ENCODE results near the gene ABLIM2.

The ABLIM2 gene

GRCh38 chr4:8151165-8151650, 7.4 kb downstream of the ABLIM2 start:
- Histone ChIP-seq H2AFZ (ENCODE audit: low read depth, low read length, severe bottlenecking) (no peak overlapping the region), H3K27ac (ENCODE audit: low read depth, low read length) (no peak overlapping the region), H3K4me2 (ENCODE audit: low read depth, low read length, poor library complexity, severe bottlenecking) (no peak overlapping the region)

GRCh38 chr4:8150152-8151090, 8.2 kb downstream of the ABLIM2 start:
- Histone ChIP-seq H3K9me3 (ENCODE audit: insufficient read depth, low read length) (no peaks in the 10 kb centered on the region), H3K4me3 (ENCODE audit: insufficient read depth, low read length, poor library complexity, severe bottlenecking) (no peak overlapping the region), H3K9me2 (replicated peaks; ENCODE audit: insufficient read depth, low read length) (no peaks in the 10 kb centered on the region), H3K4me2 (ENCODE audit: low read depth, low read length, poor library complexity, severe bottlenecking) (no peak overlapping the region), H3K27ac (ENCODE audit: low read depth, low read length) (no peak overlapping the region), H4K20me1 (ENCODE audit: low read depth, low read length) (no peaks in the 10 kb centered on the region), H2AFZ (ENCODE audit: low read depth, low read length, severe bottlenecking) (no peak overlapping the region), H3K79me2 (ENCODE audit: insufficient read depth, low read length) (no peaks in the 10 kb centered on the region), H3K27me3 (ENCODE audit: low read length) (no peaks in the 10 kb centered on the region), H3K36me3 (ENCODE audit: low read length) (no peaks in the 10 kb centered on the region), H3F3A (ENCODE audit: insufficient read depth) (no peaks in the 10 kb centered on the region), H3K9ac (ENCODE audit: low read length) (no peak overlapping the region)
- TF ChIP-seq CTCF (IDR thresholded peaks at IDR 0.05; ENCODE audit: insufficient read depth, low read length, poor library complexity, severe bottlenecking), result no peak
- TF ChIP-seq EZH2phosphoT487 (conservative IDR thresholded peaks at IDR 0.05; ENCODE audit: low read length), result no peak

More at GRCh38 chr4:8151165-8151650, 7.4 kb downstream of the ABLIM2 start:
- Histone ChIP-seq H3K9me2 (replicated peaks; ENCODE audit: insufficient read depth, low read length) (no peaks in the 10 kb centered on the region), H3K9me3 (ENCODE audit: insufficient read depth, low read length) (no peaks in the 10 kb centered on the region), H4K20me1 (ENCODE audit: low read depth, low read length) (no peaks in the 10 kb centered on the region), H3F3A (ENCODE audit: insufficient read depth) (no peaks in the 10 kb centered on the region), H3K4me3 (ENCODE audit: insufficient read depth, low read length, poor library complexity, severe bottlenecking) (no peak overlapping the region), H3K27me3 (ENCODE audit: low read length) (no peaks in the 10 kb centered on the region), H3K36me3 (ENCODE audit: low read length) (no peaks in the 10 kb centered on the region), H3K79me2 (ENCODE audit: insufficient read depth, low read length) (no peaks in the 10 kb centered on the region), H3K9ac (ENCODE audit: low read length) (no peak overlapping the region)
- no peak for TF ChIP-seq CTCF (IDR thresholded peaks at IDR 0.05; ENCODE audit: insufficient read depth, low read length, poor library complexity, severe bottlenecking)
- TF ChIP-seq EZH2phosphoT487 (conservative IDR thresholded peaks at IDR 0.05; ENCODE audit: low read length), result no peak

- Histone ChIP-seq H3K27me3 (ENCODE audit: low read length) (no peaks in the 10 kb centered on the region), H3K9ac (ENCODE audit: low read length) (no peak overlapping the region), H3K9me2 (replicated peaks; ENCODE audit: insufficient read depth, low read length) (no peaks in the 10 kb centered on the region), H3K36me3 (ENCODE audit: low read length) (no peaks in the 10 kb centered on the region), H3K27ac (ENCODE audit: low read depth, low read length) (no peak overlapping the region), H2AFZ (ENCODE audit: low read depth, low read length, severe bottlenecking) (no peak overlapping the region), H3K4me2 (ENCODE audit: low read depth, low read length, poor library complexity, severe bottlenecking) (no peak overlapping the region), H4K20me1 (ENCODE audit: low read depth, low read length) (no peaks in the 10 kb centered on the region), H3K79me2 (ENCODE audit: insufficient read depth, low read length) (no peaks in the 10 kb centered on the region), H3F3A (ENCODE audit: insufficient read depth) (no peaks in the 10 kb centered on the region), H3K9me3 (ENCODE audit: insufficient read depth, low read length) (no peaks in the 10 kb centered on the region), H3K4me3 (ENCODE audit: insufficient read depth, low read length, poor library complexity, severe bottlenecking) (no peak overlapping the region)
- TF ChIP-seq EZH2phosphoT487 (conservative IDR thresholded peaks at IDR 0.05; ENCODE audit: low read length) (no peak), CTCF (IDR thresholded peaks at IDR 0.05; ENCODE audit: insufficient read depth, low read length, poor library complexity, severe bottlenecking) (no peak)
Measured at GRCh38 chr4:8149664-8150063, 8.9 kb downstream of the ABLIM2 start.
